Body of pancreas (tissue), 4 donors: ENCODE results near the gene SRSF9. TPM values are rescaled to one million over a fixed set of nuclear protein-coding genes. Genes with fewer than 3 reads are reported as not detected.
"Not testable (repeated sequence)": the region's sequence is repeated elsewhere in the genome, so short reads cannot be mapped to it uniquely, and the experiment has no call there.

ENCODE experiments used
- ATAC-seq: fragments of 150-250 bp; one replicate; pipeline ENCODE4 v1.9.1; 2016
- DNase-seq, 4 donors: peaks; one replicate each; pipeline ENCODE4 v3.0.0-alpha.2; 2019
- H3K27ac ChIP-seq, 4 donors: fragments of 200-600 bp; sonication (generic); 1 replicate in 3 of 4; 2 replicates in 1 of 4; pipeline versions ENCODE4 v1.5.1 to v1.6.1; 2016 to 2019; ENCODE audit warnings: mild to moderate bottlenecking in 1 of 4, mixed read lengths in 1 of 4, moderate library complexity in 1 of 4
- H3K27me3 ChIP-seq, 2 donors: fragments of 200-600 bp; sonication (generic); one replicate each; pipeline ENCODE4 v1.6.0; 2016; ENCODE audit warnings: mild to moderate bottlenecking in 1 of 2
- H3K36me3 ChIP-seq, 2 donors: fragments of 200-600 bp; sonication (generic); replicated peaks in 1 of 2; 2 replicates each; pipeline ENCODE4 v1.5.1; 2016; ENCODE audit warnings: low read depth in 2 of 2; ENCODE audit not compliant: insufficient read depth in 1 of 2
- H3K4me1 ChIP-seq: fragments of 200-600 bp; sonication (generic); one replicate; pipeline ENCODE4 v1.6.0; 2016
- H3K4me3 ChIP-seq, 2 donors: fragments of 200-600 bp; sonication (generic); 1 replicate in 1 of 2; 2 replicates in 1 of 2; pipeline ENCODE4 v1.5.1; 2016 to 2019
- H3K9me3 ChIP-seq, 3 donors: fragments of 200-600 bp; sonication (generic); 1 replicate in 2 of 3; 2 replicates in 1 of 3; pipeline ENCODE4 v1.5.1; 2016
- POLR2A ChIP-seq, 3 donors: fragments of 450-650 bp; IDR thresholded peaks; one replicate each; pipeline ENCODE4 v1.6.1; 2016; ENCODE audit warnings: antibody characterized with exemption in 3 of 3, mild to moderate bottlenecking in 2 of 3
- WGBS, 2 donors: methylation state at CpG; one replicate each; pipeline ENCODE4 v1.1.5; 2017; 5-methylcytosine and 5-hydroxymethylcytosine counted together
- intact Hi-C: fragments of 100-400 bp; cut with DNase I; formaldehyde crosslinking; loops from one replicate; pipeline ENCODE4 v1.15.1; 2023
- total RNA-seq, 2 donors: library from RNA; depleted of rRNA; stranded (reverse); fragments of >200 nt; gene quantifications; one replicate each; pipeline ENCODE4 v1.1.0, GENCODE V29; 2016
- TF ChIP-seq, protein P1 (sequence below), 7 experiments: fragments of 450-650 bp in 4 of 7; fragments of 200-600 bp in 3 of 7; sonication (generic) in 3 of 7; IDR thresholded peaks; one replicate each; pipeline ENCODE4 v1.5.1; 2016 to 2019; ENCODE audit warnings: antibody characterized with exemption in 7 of 7

SRSF9 gene
- total RNA-seq, 2 donors from 2014 or later, result 86.0 to 93.9 TPM

DNA sequence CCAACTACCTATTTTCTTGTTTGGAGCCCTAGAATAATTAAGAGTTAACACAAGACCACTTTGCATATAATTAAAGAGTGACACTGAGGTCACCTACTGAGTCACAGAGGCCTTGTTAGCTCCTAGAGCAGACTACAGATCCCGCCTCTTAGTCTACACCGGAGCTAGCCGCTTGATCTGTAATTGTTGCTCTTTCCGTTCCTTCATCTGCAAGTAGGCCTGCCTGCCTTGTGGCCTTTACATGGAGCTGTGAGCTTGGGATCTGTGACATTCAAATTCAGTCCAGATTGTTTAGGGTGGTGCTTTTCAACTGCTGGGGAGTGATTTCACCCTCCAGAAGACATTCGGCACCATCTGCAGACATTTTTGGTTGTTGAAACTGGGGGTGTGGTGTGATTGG lies 20.8 kb upstream of the SRSF9 start:
- TF ChIP-seq, protein P1, sequence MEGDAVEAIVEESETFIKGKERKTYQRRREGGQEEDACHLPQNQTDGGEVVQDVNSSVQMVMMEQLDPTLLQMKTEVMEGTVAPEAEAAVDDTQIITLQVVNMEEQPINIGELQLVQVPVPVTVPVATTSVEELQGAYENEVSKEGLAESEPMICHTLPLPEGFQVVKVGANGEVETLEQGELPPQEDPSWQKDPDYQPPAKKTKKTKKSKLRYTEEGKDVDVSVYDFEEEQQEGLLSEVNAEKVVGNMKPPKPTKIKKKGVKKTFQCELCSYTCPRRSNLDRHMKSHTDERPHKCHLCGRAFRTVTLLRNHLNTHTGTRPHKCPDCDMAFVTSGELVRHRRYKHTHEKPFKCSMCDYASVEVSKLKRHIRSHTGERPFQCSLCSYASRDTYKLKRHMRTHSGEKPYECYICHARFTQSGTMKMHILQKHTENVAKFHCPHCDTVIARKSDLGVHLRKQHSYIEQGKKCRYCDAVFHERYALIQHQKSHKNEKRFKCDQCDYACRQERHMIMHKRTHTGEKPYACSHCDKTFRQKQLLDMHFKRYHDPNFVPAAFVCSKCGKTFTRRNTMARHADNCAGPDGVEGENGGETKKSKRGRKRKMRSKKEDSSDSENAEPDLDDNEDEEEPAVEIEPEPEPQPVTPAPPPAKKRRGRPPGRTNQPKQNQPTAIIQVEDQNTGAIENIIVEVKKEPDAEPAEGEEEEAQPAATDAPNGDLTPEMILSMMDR (IDR thresholded peaks at IDR 0.05), result no peak
- TF ChIP-seq POLR2A (IDR thresholded peaks at IDR 0.05), result no peak
- ATAC-seq (no peak), DNase-seq (no peak)
- Histone ChIP-seq H3K9me3 (no peaks in the 10 kb centered on the region), H3K27me3 (no peaks in the 10 kb centered on the region), H3K4me1 (peaks cover 27% of the 10 kb centered on the region), H3K36me3 (no peaks in the 10 kb centered on the region), H3K4me3 (no peak overlapping the region), H3K27ac (peak overlapping the region in 1 of 4 donors; percentile 14)
- intact Hi-C loops, result no loop called here
- WGBS, 2 donors, result 95% methylated on average over 5 of the region's 5 CpGs

- no peaks in the 10 kb centered on the region for H3K36me3 ChIP-seq
- H3K4me3 ChIP-seq, result no peak overlapping the region
- 89 to 100% methylated on average over 4 of the region's 4 CpGs for WGBS, 2 donors
- TF ChIP-seq, protein P1 (IDR thresholded peaks at IDR 0.05), result no peak
- no peak for TF ChIP-seq POLR2A (IDR thresholded peaks at IDR 0.05)
- no peaks in the 10 kb centered on the region for H3K9me3 ChIP-seq
- no peaks in the 10 kb centered on the region for H3K27me3 ChIP-seq
- DNase-seq (no peak), ATAC-seq (no peak)
- peaks cover 22% of the 10 kb centered on the region for H3K4me1 ChIP-seq
- intact Hi-C loops, result no loop called here
- H3K27ac ChIP-seq, result no peak overlapping the region
Observed at GRCh38 chr12:120489018-120489417, 19.5 kb upstream of the SRSF9 start.

DNA sequence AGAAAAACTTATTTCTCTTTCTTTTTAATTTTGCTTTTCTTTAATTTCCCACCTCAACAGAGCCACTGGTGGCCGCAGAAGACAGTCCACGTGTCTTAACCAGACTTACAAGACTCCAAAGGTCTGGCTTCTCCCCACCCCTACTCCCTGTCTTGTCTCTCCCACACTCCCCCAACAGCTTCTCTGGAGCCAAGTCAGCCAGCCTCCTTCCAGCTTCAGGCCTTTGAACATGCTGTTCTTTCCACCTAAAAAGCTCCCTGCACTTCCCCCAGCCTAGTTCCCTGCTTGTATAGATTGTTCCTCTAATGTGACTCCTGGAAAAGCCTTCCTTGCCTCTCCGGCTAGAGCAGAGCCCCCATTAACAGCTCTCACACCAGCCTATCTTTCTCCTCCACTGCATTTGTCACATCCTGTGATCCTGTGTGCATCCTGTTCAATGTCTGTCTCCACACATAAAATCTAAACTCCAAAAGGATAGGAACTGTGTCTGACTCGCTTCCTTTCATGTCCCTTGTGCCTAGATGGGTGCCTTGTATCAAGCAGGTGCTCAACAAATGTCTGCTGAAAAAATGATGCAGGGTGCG lies 18.6 kb upstream of the SRSF9 start:
- DNase-seq (no peak), ATAC-seq (peak; percentile 13)
- Histone ChIP-seq H3K27ac (peak overlapping the region in 2 of 4 donors; percentile 42 to 67), H3K27me3 (no peaks in the 10 kb centered on the region), H3K36me3 (no peaks in the 10 kb centered on the region), H3K4me3 (no peak overlapping the region), H3K9me3 (no peaks in the 10 kb centered on the region), H3K4me1 (peaks cover 22% of the 10 kb centered on the region)
- 59 to 62% methylated on average over 4 to 5 of the region's 5 CpGs for WGBS, 2 donors
- TF ChIP-seq POLR2A (IDR thresholded peaks at IDR 0.05), result no peak
- TF ChIP-seq, protein P1 (IDR thresholded peaks at IDR 0.05), result no peak
- intact Hi-C loops, result no loop called here

DNA sequence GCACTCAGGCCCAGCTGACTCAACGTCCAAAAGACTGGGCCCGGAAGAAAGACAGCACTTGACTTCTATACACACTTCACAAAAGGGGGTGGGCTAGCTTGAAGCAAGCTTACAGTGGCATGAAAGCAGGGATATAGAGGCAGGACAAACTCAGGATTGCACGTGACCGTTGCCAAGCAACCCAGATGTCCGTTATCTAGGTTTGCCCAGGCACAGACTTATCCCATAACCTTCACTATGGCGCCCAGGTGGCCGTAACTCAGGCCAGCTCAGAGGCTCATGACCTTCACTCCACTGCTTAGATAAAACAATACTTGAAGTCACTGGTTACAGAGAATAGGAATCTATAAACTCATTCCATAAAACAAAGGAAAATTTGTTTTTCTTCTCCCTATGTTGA lies 18.0 kb upstream of the SRSF9 start:
- H3K27ac ChIP-seq, result peak overlapping the region in 2 of 4 donors; percentile 42 to 67
- H3K27me3 ChIP-seq, H3K36me3 ChIP-seq, H3K9me3 ChIP-seq, intact Hi-C loops, H3K4me3 ChIP-seq: not testable (repeated sequence)
- WGBS, 2 donors, result 38 to 46% methylated on average over 5 to 7 of the region's 7 CpGs
- H3K4me1 ChIP-seq, result peaks cover 22% of the 10 kb centered on the region
- DNase-seq, result peak; percentile 56 to 75 (median 70)
- ATAC-seq, result peak; percentile 81

DNA sequence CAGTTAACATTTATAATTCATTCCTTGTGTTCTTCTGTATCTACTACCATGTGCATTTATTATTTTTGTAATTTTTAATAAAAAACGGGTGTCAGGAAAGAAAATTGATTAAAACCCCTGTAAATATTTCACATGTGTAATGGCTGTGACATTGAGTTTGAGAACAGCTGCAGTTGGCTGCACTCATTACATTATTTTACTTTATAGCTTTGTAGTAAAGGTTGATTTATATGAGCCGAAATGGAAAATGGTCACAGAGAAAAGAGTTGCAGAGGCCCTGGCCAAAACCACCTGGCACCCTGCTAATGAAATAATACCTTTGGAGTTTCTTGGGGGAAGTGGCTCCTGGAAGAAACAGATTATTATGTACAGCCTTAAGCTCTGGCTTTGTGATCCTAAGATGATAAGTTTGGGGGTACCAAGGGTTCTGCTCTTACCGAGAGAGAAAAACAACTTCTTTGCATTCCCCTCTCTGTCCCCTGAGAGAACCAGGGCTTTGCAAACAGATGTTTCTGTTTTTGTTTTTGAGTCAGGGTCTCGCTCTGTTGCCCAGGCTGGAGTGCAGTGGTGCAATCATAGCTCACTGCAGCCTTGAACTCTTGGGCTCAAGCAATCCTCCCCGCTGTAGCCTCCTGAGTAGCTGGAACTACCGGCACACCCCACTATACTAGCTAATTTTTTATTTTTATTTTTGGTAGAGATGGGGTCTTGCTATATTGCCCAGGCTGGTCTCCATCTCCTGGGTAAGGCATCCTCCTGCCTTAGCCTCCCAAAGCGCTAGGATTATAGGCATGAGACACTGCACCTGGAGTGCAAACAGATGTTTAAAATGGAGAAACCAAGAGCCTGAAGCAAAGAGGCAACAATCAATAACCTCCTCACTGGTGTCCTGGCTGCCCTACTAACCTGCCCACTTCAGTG lies 16.7 kb upstream of the SRSF9 start:
- H3K27me3 ChIP-seq, result no peaks in the 10 kb centered on the region
- TF ChIP-seq, protein P1 (IDR thresholded peaks at IDR 0.05), result no peak
- no peak for TF ChIP-seq POLR2A (IDR thresholded peaks at IDR 0.05)
- H3K4me1 ChIP-seq, result peaks cover 20% of the 10 kb centered on the region
- no peaks in the 10 kb centered on the region for H3K36me3 ChIP-seq
- no peak for ATAC-seq
- H3K4me3 ChIP-seq, result no peak overlapping the region
- no peak overlapping the region for H3K27ac ChIP-seq
- intact Hi-C loops, result no loop called here
- H3K9me3 ChIP-seq, result no peaks in the 10 kb centered on the region
- DNase-seq, result no peak
- 80 to 92% methylated on average over 7 of the region's 7 CpGs for WGBS, 2 donors
